Fibroblast of lung (primary cell): ENCODE measurements around the gene DALRD3.

Source experiments
- EZH2 ChIP-seq: IDR thresholded peaks from 2 replicates; pipeline ENCODE4 v1.5.1; 2012; ENCODE audit warnings: low read length, control low read depth, mild to moderate bottlenecking; ENCODE audit errors: missing control alignments
- TF ChIP-seq, protein P1 (sequence below), 2 donors: IDR thresholded peaks in 1 of 2; conservative IDR thresholded peaks in 1 of 2; 1 replicate in 1 of 2; 2 replicates in 1 of 2; pipeline ENCODE4 v1.5.1; 2011 to 2012; ENCODE audit warnings: low read length in 2 of 2, control low read depth in 1 of 2, inconsistent platforms in 1 of 2, low read depth in 1 of 2, mild to moderate bottlenecking in 1 of 2

DNA sequence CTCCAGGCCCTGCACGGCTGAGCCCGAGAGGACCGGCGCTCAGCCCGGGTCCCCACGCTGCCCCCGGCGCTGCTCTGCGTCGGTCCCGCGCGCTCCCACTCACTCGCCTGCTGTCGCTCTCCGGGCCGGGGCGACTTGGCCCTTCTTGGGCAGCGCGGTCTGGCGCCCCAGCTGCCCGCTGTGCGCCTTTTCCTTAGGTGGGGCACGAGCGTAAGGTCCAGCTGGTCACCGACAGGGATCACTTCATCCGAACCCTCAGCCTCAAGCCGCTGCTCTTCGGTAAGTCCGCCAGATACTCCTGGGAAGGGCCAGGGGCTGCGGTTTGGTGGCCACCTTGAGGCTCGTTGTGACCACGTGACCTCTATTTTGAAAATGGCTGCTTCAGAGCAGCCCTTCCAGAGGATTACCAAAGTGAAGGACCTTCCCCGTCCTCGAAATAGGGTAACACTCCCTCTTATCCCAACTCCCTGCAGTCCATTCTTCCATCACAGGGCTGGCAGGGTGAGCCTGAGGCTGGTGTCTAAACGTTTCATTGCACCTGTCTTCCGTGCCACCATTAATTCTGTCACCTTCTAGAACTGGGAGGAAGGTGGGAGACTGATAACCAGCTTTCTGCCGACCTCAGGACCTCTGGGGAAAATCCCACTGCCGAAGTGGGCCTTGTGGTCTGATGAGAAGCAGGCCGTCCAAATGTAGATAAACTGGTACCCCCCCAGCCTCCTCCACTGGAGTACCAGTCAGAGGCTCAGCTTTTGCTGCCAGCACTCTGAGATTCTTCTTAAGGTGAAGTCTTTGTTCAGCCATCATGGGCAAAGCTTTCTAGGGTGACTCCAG, 27.5 kb downstream of the DALRD3 start:
- TF ChIP-seq, protein P1, sequence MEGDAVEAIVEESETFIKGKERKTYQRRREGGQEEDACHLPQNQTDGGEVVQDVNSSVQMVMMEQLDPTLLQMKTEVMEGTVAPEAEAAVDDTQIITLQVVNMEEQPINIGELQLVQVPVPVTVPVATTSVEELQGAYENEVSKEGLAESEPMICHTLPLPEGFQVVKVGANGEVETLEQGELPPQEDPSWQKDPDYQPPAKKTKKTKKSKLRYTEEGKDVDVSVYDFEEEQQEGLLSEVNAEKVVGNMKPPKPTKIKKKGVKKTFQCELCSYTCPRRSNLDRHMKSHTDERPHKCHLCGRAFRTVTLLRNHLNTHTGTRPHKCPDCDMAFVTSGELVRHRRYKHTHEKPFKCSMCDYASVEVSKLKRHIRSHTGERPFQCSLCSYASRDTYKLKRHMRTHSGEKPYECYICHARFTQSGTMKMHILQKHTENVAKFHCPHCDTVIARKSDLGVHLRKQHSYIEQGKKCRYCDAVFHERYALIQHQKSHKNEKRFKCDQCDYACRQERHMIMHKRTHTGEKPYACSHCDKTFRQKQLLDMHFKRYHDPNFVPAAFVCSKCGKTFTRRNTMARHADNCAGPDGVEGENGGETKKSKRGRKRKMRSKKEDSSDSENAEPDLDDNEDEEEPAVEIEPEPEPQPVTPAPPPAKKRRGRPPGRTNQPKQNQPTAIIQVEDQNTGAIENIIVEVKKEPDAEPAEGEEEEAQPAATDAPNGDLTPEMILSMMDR (conservative IDR thresholded peaks at IDR 0.05 in 1 of 2, IDR thresholded peaks at IDR 0.05 in 1 of 2; ENCODE audit: low read depth in 1 of 2, low read length in 2 of 2) = no peak
- no peak for TF ChIP-seq EZH2
